GM12872 (cell line): ENCODE measurements around the gene RBFOX2.

ENCODE experiments used
- TF ChIP-seq, protein P1 (sequence below): IDR thresholded peaks from 3 replicates; pipeline ENCODE4 v1.5.1; 2011; ENCODE audit warnings: low read depth, mild to moderate bottlenecking, low read length, moderate library complexity; ENCODE audit not compliant: insufficient read depth

Gene RBFOX2

DNA sequence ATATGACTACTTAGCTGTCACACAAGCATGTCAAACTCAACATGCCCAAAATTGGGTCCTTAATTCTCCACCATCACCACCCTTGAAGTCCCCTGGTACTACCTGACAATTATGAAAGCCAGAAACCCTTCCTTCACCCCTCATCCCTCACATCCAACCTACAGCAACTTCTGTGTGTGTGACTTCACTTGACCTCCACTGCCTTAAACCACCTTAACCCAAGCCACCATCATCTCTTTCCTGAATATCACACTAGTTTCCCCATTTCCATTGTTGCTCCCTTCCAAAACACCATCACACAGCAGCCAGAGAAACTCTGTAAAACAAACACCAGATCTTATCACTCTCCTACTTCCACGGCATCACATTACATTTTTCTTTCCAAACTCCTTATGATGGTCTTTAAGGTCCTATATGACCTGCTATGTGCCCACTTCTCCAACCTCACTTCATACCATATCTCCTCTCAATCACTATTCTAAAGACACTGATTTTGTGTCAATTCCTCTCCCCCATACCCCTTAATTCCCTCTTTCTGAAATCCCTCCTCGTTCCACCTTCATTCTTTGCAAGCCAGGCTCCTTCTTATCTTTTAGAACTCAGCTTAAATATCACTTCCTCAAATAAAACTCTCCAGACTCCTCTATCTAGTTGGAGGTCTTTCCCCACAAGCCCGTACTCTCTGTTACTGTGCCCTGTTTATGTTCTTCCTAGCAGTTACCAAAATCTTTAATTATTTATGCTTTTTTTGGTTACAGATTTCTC, 124.9 kb downstream of the RBFOX2 start:
- TF ChIP-seq, protein P1, sequence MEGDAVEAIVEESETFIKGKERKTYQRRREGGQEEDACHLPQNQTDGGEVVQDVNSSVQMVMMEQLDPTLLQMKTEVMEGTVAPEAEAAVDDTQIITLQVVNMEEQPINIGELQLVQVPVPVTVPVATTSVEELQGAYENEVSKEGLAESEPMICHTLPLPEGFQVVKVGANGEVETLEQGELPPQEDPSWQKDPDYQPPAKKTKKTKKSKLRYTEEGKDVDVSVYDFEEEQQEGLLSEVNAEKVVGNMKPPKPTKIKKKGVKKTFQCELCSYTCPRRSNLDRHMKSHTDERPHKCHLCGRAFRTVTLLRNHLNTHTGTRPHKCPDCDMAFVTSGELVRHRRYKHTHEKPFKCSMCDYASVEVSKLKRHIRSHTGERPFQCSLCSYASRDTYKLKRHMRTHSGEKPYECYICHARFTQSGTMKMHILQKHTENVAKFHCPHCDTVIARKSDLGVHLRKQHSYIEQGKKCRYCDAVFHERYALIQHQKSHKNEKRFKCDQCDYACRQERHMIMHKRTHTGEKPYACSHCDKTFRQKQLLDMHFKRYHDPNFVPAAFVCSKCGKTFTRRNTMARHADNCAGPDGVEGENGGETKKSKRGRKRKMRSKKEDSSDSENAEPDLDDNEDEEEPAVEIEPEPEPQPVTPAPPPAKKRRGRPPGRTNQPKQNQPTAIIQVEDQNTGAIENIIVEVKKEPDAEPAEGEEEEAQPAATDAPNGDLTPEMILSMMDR, result no peak

DNA sequence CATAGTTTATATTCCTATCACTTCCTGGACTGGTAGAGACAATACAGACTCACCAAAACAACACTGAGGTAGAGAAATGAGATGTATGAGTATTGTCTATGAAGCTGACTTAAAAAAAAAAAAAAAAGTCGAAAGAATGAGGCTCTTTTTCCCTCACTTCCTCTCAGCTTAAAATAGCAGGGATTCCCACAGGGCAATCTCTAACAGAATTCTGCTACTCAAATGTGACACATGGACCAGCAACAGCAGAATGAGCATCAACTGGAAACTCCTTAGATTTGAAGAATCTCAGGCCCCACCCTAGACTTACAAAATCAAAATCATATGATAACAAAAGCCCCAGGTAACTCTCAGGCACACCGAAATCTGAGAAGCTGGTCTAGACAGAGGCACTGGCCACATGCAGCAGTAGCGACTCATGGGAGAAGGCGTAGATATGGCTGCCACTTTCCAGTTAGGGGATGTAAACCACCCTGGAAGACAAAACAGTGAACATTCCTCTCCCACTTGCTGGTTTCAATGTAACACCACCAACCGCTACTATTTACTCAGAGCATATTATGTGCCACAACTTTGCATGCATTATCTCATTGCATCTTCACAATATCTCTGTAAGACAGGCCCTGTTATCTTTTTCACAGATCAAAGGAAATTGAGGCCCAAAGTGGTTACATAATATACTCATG, 128.0 kb downstream of the RBFOX2 start:
- TF ChIP-seq, protein P1, result no peak

DNA sequence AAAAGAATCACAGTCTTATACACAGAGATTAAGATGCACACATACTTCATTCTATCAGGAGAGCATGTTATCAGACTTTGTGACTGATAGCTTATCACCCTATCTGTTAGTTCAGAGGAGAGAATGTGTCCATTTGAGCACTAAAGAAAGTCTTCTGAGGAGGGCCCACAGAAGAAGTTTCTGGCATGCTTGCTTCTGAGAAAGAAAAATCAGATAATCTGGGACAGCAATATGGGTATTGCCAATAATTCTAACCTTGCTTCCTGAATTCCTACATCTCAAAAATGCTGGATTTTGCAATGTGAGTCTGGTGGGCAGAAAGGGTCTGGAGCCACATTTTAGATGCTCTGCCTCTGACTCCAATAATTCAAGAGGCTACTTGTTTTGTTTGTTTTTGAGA, 128.9 kb downstream of the RBFOX2 start:
- TF ChIP-seq, protein P1, result no peak

DNA sequence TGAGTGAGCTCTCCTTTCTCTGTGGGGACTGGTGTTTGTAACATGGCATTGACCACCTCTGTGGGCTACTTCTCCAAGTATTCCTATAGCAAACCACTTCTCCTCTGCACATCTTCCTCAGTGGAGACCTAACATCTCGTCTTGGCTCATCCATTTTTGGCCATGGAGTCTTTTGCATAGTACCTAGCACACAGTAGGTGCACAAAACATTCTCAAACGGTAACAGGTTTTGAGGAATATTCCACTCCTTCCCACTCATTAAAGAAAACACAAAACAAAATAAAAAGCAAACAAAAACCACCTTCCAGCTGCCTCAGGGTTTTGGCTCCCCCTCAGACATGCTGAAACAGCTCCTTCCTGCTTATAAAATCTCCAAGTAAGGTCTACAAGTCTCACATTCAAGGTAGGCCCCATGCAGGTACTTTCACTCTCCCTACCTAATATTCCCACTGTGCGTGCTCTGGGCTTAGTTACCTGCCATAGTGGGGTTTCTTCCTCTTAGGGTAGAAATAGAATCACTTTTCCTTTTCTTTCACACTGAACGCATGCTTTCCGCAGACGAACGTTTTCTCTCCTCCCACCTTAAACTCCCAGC, 132.4 kb downstream of the RBFOX2 start:
- TF ChIP-seq, protein P1, result no peak

DNA sequence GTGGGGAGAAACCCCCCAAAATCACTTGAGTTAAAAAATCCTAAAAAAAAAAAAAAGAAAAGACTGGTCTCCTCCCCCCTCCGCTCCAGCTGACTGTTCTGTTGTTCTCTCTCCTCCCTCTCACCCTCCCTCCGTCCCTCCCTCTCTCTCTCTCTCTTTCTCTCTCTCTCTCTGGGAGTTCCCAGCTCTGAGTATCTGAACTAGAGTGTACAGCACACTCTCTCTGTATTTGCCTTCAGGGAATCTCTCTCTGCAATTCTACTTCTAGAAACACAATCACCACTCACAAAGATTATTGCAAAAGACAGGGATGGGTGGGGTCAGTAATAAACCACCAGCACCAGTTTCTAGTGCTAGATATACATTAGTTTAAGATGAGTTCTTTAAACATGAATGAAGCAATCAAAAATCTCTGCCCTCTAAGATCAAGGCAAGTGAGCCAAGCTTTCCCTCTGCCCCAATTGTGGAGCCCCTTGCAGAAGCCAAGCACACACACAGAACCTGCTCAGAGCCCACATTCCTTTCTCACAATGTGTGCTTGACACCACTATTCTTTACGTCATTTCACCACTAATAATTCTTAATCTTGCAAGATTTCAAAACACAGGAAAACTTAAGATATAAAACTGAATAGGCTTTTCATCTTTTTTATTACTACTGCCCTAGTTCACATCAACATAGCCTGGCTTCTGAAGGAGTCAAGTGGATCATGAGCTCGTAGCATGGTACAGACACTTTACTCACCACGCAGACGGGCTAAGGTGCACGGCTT, 133.5 kb downstream of the RBFOX2 start:
- TF ChIP-seq, protein P1, result no peak

DNA sequence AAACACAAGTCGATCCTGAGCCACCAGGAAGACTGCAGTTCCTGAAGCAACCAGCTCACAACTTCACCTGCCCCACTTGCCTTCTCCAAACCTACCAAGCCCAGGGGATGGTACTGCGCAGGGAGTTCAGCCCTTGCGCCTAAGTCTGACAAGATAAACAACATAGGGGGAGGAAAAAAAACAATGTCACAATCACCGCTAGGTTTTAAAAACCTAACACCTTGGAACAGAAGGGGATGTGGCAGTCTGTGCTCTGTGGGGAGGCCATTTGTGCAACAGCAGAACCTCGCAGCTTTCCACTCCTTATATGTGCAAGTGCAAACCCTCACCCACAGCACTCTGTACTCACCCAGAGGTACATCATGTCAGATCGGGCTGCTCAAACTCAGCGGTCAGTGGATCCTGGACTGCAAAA, 134.2 kb downstream of the RBFOX2 start:
- TF ChIP-seq, protein P1, result no peak

DNA sequence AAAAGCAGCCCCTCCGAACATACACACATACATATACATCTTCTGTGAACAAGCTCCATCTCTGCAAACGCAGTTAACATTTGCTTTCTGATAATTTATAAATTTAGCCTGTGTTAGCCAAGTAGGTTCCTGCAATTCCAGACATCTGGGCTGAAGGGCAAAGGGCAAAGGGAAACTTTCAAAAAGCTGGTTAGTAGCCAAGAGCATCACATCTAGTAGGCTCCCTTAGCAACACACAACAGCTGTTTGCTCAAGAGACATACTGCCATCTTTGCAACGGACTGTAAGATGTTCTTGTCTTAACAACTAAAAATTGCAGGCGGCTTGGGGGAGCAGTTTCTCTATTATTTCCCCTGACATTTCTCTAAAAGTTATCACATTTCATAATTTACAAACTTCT, 134.9 kb downstream of the RBFOX2 start:
- TF ChIP-seq, protein P1, result no peak
